Measurements from ENCODE around the gene NR2F1.
"Not testable (repeated sequence)": the region's sequence is repeated elsewhere in the genome, so short reads cannot be mapped to it uniquely, and the experiment has no call there.

NR2F1 gene

GRCh38 chr5:93582677-93583438 lies at the start of gene NR2F1:
Gene NR2F1 (plus strand): TSS chr5:93583222. CDS start chr5:93585024, 1,802 bp downstream.
- no peak for DNase-seq

GRCh38 chr5:93545872-93546271 lies 37.1 kb upstream of the NR2F1 start:
- DNase-seq = no peak

- not testable (repeated sequence) for DNase-seq
Observed at GRCh38 chr5:93549594-93549993, 33.4 kb upstream of the NR2F1 start.

GRCh38 chr5:93557021-93557604 lies 25.9 kb upstream of the NR2F1 start:
- no peak for DNase-seq

- no peak for DNase-seq
Observed at GRCh38 chr5:93566091-93566490, 16.9 kb upstream of the NR2F1 start.

- DNase-seq = no peak
Observed at GRCh38 chr5:93567424-93567823, 15.6 kb upstream of the NR2F1 start.

- no peak for DNase-seq
Observed at GRCh38 chr5:93569300-93570160, 13.5 kb upstream of the NR2F1 start.

- no peak for DNase-seq
Observed at GRCh38 chr5:93570294-93571113, 12.5 kb upstream of the NR2F1 start.

- no peak for DNase-seq
Observed at GRCh38 chr5:93571114-93571949, 11.7 kb upstream of the NR2F1 start.

GRCh38 chr5:93572101-93572607 lies 10.9 kb upstream of the NR2F1 start:
- no peak for DNase-seq

GRCh38 chr5:93572608-93573353 lies 10.2 kb upstream of the NR2F1 start:
- DNase-seq = no peak

GRCh38 chr5:93573354-93574351 lies 9.4 kb upstream of the NR2F1 start:
- DNase-seq = no peak

- DNase-seq = no peak
Observed at GRCh38 chr5:93574491-93575305, 8.3 kb upstream of the NR2F1 start.

- DNase-seq = no peak
Observed at GRCh38 chr5:93575461-93576414, 7.3 kb upstream of the NR2F1 start.

GRCh38 chr5:93576994-93577853 lies 5.8 kb upstream of the NR2F1 start:
- DNase-seq = no peak

All from CD4-positive, alpha-beta T cell treated with Interleukin-15 for 1 hour (primary cell).